Stimulated activated CD4-positive, alpha-beta T cell treated with anti-CD3 and anti-CD28 coated beads, Interleukin-12 subunit alpha, Interleukin-12 subunit beta, amount 100 ng/mL, for 4 hours (primary cell): ENCODE data around the gene CCDC116.

Source experiments
- DNase-seq: peaks from one replicate; pipeline ENCODE4 v3.0.0-alpha.2; 2020

CCDC116 gene

DNA sequence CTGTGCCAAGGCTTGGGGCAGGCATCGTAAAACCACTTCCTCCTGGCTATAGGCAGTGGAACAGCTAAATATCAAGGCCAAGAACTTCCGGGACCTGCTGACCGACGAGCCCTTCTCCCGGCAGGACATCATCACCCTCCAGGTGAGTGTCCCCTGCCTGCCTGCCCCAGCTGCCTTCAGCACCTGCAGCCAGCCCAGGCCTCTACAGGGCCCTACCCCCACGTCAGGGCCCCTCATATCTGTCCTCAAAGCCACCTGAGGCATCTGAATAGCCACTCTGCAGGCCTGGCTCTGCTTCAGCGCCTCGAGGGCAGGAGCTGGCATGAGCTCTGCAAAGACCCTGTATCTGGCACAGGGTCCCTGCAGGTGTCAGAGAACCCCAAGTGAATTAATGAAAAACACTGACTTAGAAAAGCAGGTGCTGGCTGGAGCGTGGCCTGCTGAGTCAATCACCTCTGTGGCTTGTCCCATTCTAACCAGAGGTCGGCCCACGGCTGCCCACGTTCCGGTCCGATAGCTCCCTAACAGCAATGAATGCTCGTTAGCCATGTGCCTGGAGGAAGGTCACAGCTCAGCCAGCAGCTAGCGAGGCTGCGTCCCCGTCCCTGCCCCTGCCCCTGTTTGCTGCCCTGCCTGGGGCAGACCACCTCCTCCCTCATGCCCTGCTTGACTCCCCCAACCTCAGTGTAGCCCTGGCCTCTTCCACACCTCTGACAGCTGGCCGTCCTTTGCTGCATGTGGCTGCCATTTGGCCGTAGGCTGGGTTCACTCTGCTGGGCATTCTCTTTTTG, 50.0 kb downstream of the CCDC116 start:
- no peak for DNase-seq

DNA sequence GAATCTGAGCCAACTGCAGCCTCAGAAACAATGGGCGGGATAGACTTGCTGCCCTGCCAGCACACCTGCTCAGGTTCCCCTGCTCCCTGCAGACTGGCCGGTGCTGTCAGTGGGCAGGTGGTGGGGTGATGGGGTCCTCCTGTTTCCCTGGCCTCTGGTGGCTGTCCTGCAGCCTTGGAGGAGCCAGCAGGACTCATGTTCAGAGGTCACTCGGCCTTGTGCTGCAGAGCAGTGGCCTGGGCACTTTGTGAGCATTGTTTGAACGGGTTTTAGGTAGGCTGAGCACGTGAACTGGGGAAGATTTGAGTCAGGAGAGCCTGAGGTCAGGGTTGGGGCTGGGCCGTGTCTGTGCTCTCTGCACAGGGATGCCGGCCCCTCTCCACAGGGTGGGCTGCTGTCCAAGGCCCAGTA, 50.8 kb downstream of the CCDC116 start:
- no peak for DNase-seq

DNA sequence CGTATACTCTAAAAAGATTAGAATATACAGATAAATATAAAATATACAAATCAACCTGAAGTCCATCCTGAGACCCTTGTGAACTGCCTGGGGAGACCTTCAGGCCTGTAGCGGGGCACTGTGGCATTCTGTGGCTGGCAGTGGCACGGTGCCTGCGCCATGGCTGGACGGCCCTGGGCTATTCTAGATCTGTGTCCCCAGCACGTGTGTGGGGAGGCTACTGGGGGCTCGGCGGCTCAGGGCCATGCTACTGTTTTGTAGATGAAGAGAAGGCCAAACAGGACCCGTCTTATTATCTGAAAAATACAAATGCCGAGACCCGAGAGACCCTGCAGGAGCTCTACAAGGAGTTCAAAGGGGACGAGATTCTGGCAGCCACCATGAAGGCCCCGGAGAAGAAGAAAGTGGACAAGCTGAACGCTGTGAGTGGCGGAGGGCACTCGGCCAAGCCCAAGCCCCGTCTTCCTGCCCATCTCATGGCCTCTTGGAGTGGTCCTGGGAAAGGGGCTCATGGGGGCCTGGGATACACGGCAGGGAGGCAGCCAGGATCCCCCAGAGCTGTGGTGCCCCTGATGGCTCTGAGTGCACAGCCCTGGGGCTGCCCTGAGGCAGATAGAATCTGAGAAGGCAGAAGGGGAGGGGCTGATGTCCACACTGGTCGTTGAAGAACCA, 52.1 kb downstream of the CCDC116 start:
- DNase-seq = no peak

DNA sequence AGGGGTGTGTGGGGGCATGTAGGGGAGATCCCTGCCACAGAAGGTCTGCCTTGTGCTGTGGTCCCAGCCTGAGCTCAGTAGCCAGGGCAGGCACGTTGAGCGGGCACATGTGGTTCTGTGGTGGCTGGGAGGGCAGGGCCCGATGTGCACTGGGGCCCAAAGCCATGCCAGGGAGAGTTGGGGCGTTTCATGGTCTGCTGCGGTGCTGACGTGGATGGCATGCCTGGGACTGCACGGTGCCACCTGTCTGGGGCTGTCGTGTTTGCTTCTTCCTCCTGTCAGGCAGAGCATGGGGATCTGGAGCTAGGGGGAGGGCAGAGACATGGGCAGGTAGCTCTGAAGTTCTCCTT, 52.6 kb downstream of the CCDC116 start:
- no peak for DNase-seq

DNA sequence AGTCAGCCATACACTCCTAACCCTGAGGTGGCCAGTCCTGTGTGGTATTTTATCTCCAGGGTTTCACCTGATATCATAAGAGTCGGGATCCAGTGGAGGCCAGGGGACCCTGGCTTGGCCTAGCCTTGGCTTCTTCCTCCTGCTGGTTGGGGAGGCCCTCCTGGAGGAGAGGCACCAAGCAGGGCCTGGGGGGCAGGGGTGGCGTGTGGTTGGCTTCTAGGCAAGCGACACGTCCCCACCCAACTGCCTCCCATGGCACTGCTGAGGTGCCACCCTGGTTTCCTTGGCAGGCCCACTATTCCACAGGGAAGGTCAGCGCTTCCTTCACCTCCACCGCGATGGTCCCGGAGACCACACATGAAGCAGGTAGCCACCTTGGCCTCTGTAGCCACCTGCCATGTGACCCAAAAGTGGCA, 53.6 kb downstream of the CCDC116 start:
- no peak for DNase-seq
